Uterus (tissue), 2 donors: Measurements from ENCODE around the gene AKAP1.

ENCODE experiments used
- POLR2A ChIP-seq, 2 donors: fragments of 450-650 bp; IDR thresholded peaks; one replicate each; pipeline ENCODE4 v1.6.1; 2016; ENCODE audit warnings: antibody characterized with exemption in 2 of 2, mild to moderate bottlenecking in 1 of 2, moderate library complexity in 1 of 2
- TF ChIP-seq, protein P1 (sequence below), 4 experiments: fragments of 200-600 bp in 2 of 4; fragments of 450-650 bp in 2 of 4; sonication (generic) in 2 of 4; IDR thresholded peaks; one replicate each; pipeline ENCODE4 v1.5.1; 2016 to 2019; ENCODE audit warnings: antibody characterized with exemption in 4 of 4, mild to moderate bottlenecking in 2 of 4, moderate library complexity in 1 of 4

DNA sequence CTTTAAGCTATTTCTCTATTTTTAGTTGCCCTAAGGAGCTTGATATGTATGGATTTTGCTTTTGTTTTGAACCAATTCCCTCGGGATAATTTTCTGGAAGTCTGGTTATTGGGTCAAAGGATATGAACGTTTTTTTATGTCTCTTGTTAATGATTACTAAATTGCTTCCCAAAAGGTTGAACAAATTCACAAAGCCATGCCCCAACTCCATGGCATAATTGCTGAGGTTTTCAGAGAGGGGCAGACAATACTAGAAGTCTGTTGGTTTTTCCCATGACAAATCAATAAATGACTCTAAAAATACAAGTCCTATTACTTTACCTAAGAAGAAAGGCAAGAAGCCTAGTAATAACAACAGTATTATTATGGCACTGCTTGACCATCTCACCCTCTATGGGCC lies 11.4 kb upstream of the AKAP1 start:
- TF ChIP-seq, protein P1, sequence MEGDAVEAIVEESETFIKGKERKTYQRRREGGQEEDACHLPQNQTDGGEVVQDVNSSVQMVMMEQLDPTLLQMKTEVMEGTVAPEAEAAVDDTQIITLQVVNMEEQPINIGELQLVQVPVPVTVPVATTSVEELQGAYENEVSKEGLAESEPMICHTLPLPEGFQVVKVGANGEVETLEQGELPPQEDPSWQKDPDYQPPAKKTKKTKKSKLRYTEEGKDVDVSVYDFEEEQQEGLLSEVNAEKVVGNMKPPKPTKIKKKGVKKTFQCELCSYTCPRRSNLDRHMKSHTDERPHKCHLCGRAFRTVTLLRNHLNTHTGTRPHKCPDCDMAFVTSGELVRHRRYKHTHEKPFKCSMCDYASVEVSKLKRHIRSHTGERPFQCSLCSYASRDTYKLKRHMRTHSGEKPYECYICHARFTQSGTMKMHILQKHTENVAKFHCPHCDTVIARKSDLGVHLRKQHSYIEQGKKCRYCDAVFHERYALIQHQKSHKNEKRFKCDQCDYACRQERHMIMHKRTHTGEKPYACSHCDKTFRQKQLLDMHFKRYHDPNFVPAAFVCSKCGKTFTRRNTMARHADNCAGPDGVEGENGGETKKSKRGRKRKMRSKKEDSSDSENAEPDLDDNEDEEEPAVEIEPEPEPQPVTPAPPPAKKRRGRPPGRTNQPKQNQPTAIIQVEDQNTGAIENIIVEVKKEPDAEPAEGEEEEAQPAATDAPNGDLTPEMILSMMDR (IDR thresholded peaks at IDR 0.05) = no peak
- no peak for TF ChIP-seq POLR2A (IDR thresholded peaks at IDR 0.05)
